KOPT-K1 (cell line): Measurements from ENCODE around the gene NAPB.

Source experiments
- H3K27ac ChIP-seq: fragments of 200-600 bp; sonication (generic); 2 replicates; pipeline ENCODE4 v1.5.1; 2016; ENCODE audit warnings: antibody characterized with exemption, mild to moderate bottlenecking, low read depth, low read length; ENCODE audit not compliant: poor library complexity, severe bottlenecking
- H3K36me3 ChIP-seq: fragments of 200-600 bp; sonication (generic); 2 replicates; pipeline ENCODE4 v1.5.1; 2017; ENCODE audit warnings: antibody characterized with exemption, mild to moderate bottlenecking, low read length, moderate library complexity; ENCODE audit not compliant: insufficient read depth
- H3K9me3 ChIP-seq: fragments of 200-600 bp; sonication (generic); 2 replicates; pipeline ENCODE4 v1.5.1; 2017; ENCODE audit warnings: antibody characterized with exemption, low read length, mild to moderate bottlenecking; ENCODE audit not compliant: insufficient read depth, poor library complexity, severe bottlenecking

The NAPB gene

DNA sequence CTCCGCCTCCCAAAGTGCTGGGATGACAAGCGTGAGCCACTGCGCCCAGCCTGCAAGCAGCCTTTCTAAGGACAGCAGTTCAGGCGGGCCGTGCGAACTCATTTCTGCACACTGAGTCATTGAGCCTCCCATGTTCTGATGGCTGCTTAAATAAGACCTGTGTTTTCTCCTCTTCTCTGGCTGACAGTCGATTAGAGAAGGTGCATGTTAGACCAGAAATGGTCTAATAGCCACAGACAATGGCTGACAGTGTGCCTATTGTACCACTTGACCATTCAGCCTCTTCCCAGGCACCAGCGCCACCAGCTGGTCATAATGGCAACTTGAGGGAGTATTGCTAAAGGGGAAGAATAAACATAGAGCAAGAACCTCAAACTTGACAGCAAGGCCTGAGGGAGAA, 25.2 kb upstream of the NAPB start:
- Histone ChIP-seq H3K27ac (no peak overlapping the region), H3K36me3 (no peaks in the 10 kb centered on the region)

DNA sequence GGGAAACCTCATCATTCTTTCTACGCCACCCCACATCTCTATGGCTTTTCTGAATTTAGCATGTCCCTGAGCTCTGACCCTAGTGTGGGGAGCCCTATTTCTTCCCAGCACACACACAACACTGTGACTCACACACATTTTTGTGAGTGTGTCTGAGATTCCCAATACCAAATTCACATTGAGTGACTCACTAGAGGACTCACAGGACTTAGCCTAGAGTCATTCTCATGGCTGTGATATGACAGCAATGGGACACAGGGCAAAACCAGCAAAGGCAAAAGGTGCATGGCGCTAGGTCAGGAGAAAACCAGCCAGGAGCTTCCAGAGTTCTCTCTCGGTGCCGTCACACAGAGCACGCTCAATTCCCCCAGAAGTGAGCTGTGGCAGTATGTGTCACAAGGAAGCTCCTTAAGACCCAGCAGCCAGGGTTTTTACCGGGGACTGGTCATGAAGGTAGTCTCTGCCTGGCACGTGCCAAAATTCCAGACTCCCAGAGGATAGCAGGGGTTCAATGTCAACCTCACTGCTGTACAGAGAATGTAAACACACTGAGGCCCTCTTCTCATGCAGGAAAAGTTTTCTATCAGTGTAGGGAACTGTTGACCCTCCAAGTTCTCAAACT, 24.4 kb upstream of the NAPB start:
- no peaks in the 10 kb centered on the region for H3K36me3 ChIP-seq
- no peaks in the 10 kb centered on the region for H3K9me3 ChIP-seq
- no peak overlapping the region for H3K27ac ChIP-seq

More for the DNA sequence above, 25.2 kb upstream of the NAPB start:
- no peaks in the 10 kb centered on the region for H3K9me3 ChIP-seq

DNA sequence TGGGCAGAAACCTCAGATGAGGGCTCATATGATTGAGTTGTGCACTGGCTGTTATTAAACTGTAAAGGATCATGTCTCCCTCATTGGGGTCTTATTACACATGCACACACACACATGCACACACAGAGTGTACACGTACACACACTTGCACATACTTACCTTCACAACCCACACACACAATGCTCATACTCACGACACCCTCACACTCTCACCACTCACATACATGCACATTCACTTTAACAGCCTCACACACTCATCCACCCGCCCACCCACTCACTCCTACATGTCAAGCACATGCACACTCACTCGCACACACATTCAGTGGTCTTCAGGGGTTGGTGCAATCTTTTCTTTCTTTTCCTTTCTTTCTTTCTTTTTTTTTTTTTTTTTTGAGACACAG, 23.6 kb upstream of the NAPB start:
- H3K27ac ChIP-seq = no peak overlapping the region
- no peaks in the 10 kb centered on the region for H3K9me3 ChIP-seq
- H3K36me3 ChIP-seq = no peaks in the 10 kb centered on the region

DNA sequence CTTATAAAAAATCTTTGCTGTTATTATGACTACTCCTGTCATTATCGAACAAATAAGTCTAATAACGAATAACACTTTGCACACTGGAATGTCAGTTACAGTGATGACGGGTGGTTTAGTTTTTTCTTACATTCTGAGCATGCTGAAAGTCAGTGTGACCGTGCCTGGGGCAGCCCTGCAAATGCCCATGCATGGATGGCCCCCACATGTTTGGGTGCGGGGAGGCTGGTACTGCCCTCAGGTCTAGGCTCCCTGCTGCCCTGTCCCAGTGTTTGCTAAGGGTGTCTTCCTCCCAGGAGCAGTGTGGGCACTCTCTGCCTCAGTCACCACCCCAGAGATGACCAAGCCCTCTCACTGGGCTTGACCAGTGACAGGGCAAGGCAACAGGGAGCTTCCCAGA, 21.1 kb upstream of the NAPB start:
- H3K9me3 ChIP-seq = no peaks in the 10 kb centered on the region
- H3K27ac ChIP-seq = no peak overlapping the region
- H3K36me3 ChIP-seq = no peaks in the 10 kb centered on the region

DNA sequence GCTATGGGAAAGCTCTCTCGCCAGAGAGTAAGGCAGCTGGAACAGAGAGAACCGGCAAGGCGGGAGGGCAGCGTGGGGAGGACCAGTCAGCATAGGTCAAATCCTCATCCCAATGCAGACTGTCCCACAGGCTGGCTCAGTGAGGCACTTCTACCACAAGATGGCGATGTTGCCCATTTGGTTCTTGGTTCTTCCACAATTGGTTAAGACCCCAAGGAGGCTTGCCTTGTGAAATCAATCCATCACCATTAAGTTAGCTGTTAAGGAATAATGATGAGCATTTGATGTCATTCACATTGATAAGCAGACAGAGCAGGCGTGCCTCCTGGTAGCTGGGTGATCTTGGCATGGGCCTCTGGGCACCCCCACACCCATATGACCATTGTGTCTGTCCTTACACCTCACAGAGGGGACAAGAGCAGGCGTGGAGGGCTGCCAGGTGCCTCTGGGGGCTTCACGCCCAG, 20.6 kb upstream of the NAPB start:
- H3K9me3 ChIP-seq = no peaks in the 10 kb centered on the region
- no peak overlapping the region for H3K27ac ChIP-seq
- no peaks in the 10 kb centered on the region for H3K36me3 ChIP-seq

DNA sequence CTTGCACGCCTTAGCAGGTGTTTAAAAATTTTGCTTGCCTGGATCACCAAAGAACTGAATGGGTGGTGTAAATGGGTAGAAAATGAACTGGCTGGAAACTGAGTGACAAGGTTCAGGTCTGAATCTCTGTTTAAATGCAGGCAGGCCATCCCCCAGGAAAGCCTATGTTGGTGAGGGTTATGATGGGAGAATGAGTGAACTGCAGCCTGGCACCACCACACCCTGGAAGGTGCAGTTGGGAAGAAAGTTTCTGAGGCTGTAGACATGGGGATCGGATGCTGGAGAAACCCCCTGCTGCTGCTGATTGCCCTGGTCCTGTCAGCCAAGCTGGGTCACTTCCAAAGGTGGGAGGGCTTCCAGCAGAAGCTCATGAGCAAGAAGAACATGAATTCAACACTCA, 18.7 kb upstream of the NAPB start:
- Histone ChIP-seq H3K27ac (no peak overlapping the region), H3K36me3 (no peaks in the 10 kb centered on the region), H3K9me3 (no peaks in the 10 kb centered on the region)

DNA sequence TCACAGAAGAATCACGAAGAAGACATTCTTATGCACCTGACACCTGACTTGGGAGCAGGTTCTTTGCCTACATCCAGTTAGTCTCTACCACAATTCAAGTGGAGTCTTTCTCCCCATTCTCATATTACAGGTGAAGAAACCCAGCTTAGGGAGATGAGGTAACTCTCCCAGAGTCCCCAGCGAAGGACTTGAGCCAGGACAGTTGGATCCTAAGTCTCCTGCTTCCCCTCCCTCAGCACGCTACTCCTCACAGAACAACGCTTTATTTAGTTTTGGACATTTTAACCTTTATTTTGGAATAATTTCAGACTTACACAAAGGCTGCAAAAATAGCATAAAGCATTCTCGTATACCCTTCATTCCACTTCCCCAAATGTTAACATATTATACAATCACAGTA, 17.4 kb upstream of the NAPB start:
- H3K36me3 ChIP-seq = no peaks in the 10 kb centered on the region
- H3K27ac ChIP-seq = no peak overlapping the region
- no peaks in the 10 kb centered on the region for H3K9me3 ChIP-seq

DNA sequence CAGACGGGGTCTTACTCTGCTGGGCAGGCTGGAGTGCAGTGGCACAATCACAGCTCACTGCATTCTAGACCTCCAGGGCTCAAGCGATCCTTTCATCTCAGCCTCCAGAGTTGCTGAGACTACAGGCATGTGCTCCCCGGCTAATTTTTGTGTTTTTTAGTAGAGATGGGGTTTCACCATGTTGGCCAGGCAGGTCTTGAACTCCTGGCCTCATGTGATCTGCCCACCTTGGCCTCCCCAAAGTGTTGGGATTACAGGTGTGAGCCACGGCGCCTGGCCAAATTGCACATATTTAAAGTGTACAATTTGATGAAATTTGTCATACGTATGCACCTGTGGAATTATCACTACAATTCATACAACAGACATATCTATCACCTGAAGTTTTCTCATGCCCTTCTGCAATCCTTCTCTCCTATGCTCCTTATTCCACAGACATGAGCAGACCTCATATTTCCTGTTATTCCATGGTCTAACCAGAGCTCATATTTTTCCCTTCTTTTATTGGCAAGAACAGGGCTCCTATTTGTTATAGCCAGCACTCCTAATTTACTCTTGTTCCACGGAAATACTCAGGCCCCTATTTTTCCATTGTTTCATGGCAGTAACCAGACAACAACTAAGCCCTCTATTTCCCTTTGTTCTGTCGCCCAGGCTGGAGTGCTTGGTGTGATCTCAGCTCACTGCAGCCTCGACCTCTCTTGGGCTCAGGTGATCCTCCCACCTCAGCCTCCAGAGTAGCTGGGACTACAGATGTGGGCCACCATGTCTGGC, 16.0 kb upstream of the NAPB start:
- no peaks in the 10 kb centered on the region for H3K9me3 ChIP-seq
- no peak overlapping the region for H3K27ac ChIP-seq
- H3K36me3 ChIP-seq = no peaks in the 10 kb centered on the region

DNA sequence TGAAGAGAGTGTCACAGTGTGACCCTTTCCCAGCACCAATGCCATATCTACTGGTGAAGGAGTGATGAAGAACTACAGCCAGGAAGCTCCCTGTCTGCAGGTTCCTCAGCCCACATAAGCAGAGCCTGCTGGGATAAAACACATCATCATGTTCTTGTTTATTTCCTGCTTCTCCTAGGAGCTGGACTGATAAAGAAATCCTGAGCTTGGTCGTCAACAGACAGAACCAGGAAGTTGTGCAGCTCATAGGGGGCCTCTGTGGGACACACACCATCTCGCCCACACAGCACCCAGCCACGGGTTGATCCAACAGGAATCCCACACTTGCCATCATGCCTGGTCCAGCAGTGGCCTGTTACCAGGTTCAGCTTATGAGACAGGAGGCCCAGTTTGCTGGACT, 15.4 kb upstream of the NAPB start:
- Histone ChIP-seq H3K27ac (no peak overlapping the region), H3K9me3 (no peaks in the 10 kb centered on the region), H3K36me3 (no peaks in the 10 kb centered on the region)

DNA sequence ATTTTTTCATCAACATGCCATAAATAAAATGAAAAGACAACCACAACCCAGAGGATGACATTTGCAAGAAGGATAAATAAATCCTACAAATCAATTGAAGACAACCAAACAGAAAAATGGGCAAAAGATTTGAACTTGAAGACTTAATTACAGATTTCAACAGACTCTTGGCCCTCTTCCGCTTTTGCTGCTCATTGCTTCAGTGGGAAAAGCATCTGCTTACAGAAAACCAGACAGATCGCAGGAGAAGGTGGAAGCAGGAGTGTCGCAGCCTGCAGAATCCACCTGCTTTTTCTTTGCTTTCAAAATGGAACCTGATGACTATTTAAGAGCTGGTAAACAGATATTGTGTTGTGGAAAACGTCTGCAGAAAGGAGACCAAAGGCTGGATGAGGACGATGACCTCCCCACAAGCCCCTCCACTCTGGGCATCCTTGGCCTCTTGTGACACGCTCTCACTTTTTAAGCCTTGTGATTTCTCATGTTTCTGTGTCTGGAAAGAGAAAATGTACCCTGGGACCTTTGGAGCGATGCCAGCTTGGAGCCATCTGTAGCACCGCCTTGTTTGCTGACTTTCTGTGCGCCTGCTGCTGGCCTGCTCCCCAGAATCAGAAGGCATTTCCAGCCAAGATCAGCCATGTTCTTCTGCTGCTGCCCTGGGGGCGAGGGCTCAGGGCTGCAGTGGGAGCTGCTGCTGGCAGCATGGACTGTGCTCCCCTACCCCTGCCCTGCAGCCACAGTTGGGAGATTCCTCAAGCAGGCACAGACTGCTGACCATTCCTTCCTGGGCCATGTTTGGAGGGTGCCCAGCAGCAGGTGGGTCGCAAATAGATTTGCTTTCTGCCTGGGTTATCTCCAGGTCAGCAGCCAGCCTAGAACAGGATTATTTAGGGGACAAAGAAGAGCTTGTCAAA, 14.6 kb upstream of the NAPB start:
- Histone ChIP-seq H3K9me3 (no peaks in the 10 kb centered on the region), H3K27ac (no peak overlapping the region), H3K36me3 (no peaks in the 10 kb centered on the region)

DNA sequence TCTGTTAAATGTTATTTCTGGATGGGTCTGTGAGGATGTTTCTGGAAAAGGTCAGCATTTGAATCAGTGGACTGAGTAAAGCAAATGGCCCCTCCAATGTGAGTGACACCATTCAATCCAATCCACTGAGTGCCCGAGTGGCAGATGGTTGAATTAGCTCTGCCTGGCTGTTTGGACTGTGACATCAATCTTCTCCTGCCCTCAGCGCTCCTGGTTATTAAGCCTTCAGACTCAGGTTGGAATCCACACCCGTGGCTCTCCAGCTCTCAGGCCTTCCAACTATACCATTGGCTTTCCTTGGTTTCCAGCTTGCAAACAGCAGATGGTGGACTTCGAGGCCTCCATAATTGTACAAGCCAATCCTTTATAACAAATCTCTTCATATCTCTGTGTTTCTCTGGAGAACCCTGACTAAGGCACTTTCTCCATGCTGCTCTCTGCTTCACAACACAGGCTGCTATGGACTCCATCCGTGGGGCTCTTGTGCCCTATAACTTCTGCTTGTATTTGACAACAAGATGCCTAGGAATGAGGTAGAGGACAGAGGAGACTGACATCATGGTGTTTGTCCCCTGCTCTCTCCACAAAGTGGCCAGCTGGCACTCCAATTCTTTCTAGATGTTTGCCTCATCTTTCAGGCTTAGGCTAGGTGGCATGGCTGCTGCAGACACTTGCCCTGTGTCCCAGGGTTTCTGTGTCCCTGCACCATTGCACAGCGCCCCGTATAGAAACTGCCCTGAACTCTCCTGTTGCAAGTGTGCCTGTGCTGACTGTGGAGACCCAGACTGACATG, 13.4 kb upstream of the NAPB start:
- no peaks in the 10 kb centered on the region for H3K9me3 ChIP-seq
- no peaks in the 10 kb centered on the region for H3K36me3 ChIP-seq
- H3K27ac ChIP-seq = no peak overlapping the region

DNA sequence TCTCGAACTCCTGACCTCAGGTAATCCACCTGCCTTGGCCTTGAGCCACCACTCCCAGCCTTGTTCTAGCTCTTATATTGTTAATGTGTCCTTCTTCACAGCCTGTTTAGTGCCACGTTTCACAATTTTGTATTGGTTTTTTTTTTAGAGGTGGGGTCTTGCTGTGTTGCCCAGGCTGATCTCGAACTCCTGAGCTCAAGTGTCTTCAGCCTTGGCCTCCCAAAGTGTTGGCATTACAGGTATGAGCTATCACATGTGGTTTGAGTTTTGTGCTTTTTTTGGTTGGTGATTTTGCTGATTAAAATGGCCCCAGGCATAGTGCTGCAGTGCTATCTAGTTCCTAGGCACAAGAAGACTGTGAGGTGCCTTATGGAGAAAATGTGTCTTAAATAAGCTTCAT, 12.3 kb upstream of the NAPB start:
- no peak overlapping the region for H3K27ac ChIP-seq
- H3K9me3 ChIP-seq = no peaks in the 10 kb centered on the region
- H3K36me3 ChIP-seq = no peaks in the 10 kb centered on the region

DNA sequence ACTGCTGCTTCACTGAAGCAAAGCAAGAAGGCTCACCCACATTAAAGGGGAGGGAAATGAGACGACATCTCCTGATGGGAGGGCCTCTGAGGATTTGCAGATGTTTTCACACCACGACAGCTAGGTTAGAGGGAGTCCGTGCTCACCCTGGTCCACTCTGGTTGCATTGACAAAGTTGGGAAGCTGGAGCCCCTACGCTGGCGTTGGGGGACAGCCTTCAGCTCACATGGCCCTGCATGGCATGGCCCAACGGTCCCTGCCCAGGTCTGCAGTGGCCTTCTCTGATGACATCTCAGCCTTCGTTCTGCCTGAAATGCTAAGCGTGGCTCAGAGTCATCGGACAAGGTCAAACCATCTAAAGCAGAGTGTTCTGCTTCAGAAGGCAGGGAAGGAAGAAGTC, 3.8 kb upstream of the NAPB start:
- H3K9me3 ChIP-seq = no peaks in the 10 kb centered on the region
- no peak overlapping the region for H3K27ac ChIP-seq

DNA sequence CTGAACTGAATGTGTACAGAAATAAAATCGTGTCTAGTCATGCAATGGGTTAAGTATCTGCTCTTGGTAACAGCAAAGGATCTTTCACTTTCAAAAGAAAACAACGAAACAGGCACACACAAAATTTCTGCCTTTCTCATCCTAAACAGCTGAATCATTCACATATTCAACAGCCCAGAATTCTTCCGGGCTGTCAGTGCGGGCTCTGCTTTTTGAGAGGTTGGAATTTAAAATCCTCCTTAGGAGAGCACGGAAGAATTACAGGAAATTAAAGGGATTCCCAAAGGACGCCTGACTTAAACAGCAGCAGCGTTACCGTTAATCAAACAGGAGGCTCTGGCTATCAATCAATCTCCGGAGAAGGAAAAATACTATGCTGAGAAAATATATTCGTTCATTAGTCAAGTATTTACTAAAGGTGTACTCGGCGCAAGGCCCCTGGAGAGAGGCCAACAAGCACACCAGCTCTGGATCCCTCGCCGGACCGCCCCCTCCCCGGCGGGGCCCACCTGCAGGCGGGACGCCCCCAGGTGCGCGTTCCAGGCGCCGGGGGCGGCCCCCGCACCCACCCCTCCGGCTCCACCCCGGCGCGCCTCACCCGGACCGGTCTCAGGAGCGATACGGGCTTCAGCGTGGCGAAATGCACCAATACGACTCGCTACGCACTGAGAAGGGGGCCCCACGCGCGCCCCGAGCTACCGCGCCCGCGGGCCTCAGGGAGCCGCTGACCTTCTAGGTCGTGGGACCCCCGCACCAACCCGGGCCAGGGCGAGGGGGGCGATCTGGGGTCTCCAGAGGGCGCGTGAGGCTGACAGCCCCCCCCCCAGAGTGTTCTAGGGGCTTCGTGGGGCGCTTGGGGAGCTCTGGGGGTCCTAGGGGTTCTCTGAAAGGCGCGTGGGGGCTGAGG, 1.0 kb downstream of the NAPB start:
- H3K36me3 ChIP-seq = no peaks in the 10 kb centered on the region
- no peaks in the 10 kb centered on the region for H3K9me3 ChIP-seq
- peak overlapping the region; percentile 74 for H3K27ac ChIP-seq

More for the DNA sequence above, 3.8 kb upstream of the NAPB start:
- no peaks in the 10 kb centered on the region for H3K36me3 ChIP-seq
